OCI-LY3 (cell line): ENCODE measurements around the gene ARL2BP.

Experiments used
- H2AFZ ChIP-seq: fragments of 200-600, 300-600 bp; shearing (Covaris generic); 2 replicates; pipeline ENCODE4 v1.6.0; 2014; ENCODE audit warnings: antibody characterized with exemption, low read depth, low read length
- H3K27ac ChIP-seq: fragments of 200-600, 300-600 bp; sonication (generic); 2 replicates; pipeline ENCODE4 v1.5.1; 2014; ENCODE audit warnings: mild to moderate bottlenecking, low read length, moderate library complexity, mixed read lengths
- H3K27me3 ChIP-seq: fragments of 200-600, 300-600 bp; sonication (generic); 2 replicates; pipeline ENCODE4 v1.6.1; 2014; ENCODE audit warnings: low read depth, low read length, mixed read lengths
- H3K36me3 ChIP-seq: fragments of 200-600, 300-600 bp; sonication (generic); replicated peaks from 2 replicates; pipeline ENCODE3; 2014; ENCODE audit warnings: low read depth, low read length, mixed read lengths
- H3K4me1 ChIP-seq: fragments of 300-600, 200-600 bp; sonication (generic); 2 replicates; pipeline ENCODE4 v1.6.1; 2014; ENCODE audit warnings: low read length, mixed read lengths
- H3K4me2 ChIP-seq: fragments of 200-600, 300-600 bp; sonication (generic); 2 replicates; pipeline ENCODE4 v1.6.1; 2014; ENCODE audit warnings: low read length, mixed read lengths
- H3K4me3 ChIP-seq: fragments of 300-600, 200-600 bp; sonication (generic); 2 replicates; pipeline ENCODE4 v1.5.1; 2014; ENCODE audit warnings: antibody characterized with exemption, mild to moderate bottlenecking, low read length, moderate library complexity
- H3K79me2 ChIP-seq: fragments of 300-600, 200-600 bp; shearing (Covaris generic); 2 replicates; pipeline ENCODE4 v1.6.1; 2014; ENCODE audit warnings: mild to moderate bottlenecking, low read length, mixed read lengths
- H3K9ac ChIP-seq: fragments of 300-600, 200-600 bp; shearing (Covaris generic); 2 replicates; pipeline ENCODE4 v1.6.0; 2014; ENCODE audit warnings: mild to moderate bottlenecking, low read length, moderate library complexity
- H3K9me3 ChIP-seq: fragments of 200-600, 300-600 bp; shearing (Covaris generic); 2 replicates; pipeline ENCODE4 v1.6.1; 2014; ENCODE audit warnings: low read length, mixed read lengths; ENCODE audit not compliant: insufficient read depth
- H4K20me1 ChIP-seq: fragments of 200-600, 300-600 bp; sonication (generic); 2 replicates; pipeline ENCODE4 v1.6.1; 2016; ENCODE audit warnings: low read length, mixed read lengths; ENCODE audit not compliant: insufficient read depth
- EZH2phosphoT487 ChIP-seq: fragments of 200-600 bp; shearing (Covaris generic); IDR thresholded peaks from 2 replicates; pipeline ENCODE4 v1.6.1; 2018; ENCODE audit warnings: antibody characterized with exemption, mixed run types, low read depth
- TF ChIP-seq, protein P1 (sequence below): fragments of 200-600, 300-600 bp; sonication (generic); IDR thresholded peaks from 2 replicates; pipeline ENCODE4 v1.5.1; 2014; ENCODE audit warnings: antibody characterized with exemption, low read length, low read depth

The ARL2BP gene

DNA sequence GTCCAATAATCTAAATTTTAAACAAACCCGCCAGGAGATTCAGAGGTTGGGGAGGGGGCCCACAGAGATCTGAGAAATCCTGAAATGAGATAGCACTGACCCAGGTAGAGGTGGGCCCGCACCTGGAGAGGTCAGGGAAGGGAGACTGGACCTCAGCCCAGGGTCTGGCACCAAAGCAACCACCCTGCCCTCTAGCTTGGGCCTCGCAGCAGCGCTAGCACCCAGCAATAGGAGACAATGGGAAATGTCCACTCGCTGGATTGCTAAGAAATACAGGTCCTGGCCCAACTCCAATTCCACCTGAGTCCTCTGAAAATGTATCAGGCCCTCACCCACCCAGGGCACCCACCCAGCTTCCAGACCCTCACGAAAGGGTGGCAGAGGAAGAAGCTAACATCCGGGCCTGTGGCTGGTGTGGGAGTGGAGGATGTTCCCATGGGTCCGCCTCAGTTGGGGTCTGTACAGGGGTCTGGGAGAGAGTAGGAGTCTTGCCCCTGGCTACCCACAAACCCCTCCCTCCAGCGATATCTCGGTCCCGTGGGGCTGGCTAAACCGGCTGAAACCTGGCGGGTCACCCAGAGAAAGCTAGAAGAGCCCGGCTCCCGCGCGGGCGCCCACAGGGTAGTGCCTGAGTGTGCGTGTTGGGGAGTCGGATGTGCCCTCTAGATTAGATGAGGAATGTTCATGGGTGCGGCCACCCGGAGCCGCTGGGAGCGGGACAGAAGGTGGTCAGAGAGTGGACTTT is 38.3 kb downstream of the ARL2BP start:
- no peak overlapping the region for H3K4me3 ChIP-seq
- H3K79me2 ChIP-seq: no peaks in the 10 kb centered on the region
- no peak overlapping the region for H3K27ac ChIP-seq

DNA sequence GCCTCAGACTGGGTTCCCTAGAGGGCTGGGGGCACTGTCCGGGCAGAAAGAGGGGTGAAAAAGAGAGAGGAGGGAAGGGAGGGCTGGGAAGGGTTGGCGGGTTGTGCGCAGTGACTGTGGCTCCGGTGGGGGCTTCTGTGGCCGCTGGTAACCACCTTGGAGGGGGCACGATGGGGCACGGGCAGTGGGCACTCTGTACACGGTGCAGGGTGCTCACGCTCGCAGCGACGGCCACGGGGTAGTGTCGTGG is 38.8 kb downstream of the ARL2BP start:
- H3K27me3 ChIP-seq: peaks cover 11% of the 10 kb centered on the region
- H2AFZ ChIP-seq: no peak overlapping the region
- H3K79me2 ChIP-seq: no peaks in the 10 kb centered on the region
- H3K4me1 ChIP-seq: no peaks in the 10 kb centered on the region; the same call in 1 of the 2 replicates
- H3K4me3 ChIP-seq: no peak overlapping the region
- H3K36me3 ChIP-seq: no peaks in the 10 kb centered on the region
- no peaks in the 10 kb centered on the region for H3K9me3 ChIP-seq
- no peak overlapping the region for H3K9ac ChIP-seq
- H3K27ac ChIP-seq: no peak overlapping the region
- H3K4me2 ChIP-seq: no peak overlapping the region
- TF ChIP-seq, protein P1, sequence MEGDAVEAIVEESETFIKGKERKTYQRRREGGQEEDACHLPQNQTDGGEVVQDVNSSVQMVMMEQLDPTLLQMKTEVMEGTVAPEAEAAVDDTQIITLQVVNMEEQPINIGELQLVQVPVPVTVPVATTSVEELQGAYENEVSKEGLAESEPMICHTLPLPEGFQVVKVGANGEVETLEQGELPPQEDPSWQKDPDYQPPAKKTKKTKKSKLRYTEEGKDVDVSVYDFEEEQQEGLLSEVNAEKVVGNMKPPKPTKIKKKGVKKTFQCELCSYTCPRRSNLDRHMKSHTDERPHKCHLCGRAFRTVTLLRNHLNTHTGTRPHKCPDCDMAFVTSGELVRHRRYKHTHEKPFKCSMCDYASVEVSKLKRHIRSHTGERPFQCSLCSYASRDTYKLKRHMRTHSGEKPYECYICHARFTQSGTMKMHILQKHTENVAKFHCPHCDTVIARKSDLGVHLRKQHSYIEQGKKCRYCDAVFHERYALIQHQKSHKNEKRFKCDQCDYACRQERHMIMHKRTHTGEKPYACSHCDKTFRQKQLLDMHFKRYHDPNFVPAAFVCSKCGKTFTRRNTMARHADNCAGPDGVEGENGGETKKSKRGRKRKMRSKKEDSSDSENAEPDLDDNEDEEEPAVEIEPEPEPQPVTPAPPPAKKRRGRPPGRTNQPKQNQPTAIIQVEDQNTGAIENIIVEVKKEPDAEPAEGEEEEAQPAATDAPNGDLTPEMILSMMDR: no peak
- no peak for TF ChIP-seq EZH2phosphoT487
- H4K20me1 ChIP-seq: no peaks in the 10 kb centered on the region

More for the DNA sequence above, 38.3 kb downstream of the ARL2BP start:
- Histone ChIP-seq H3K4me2 (no peak overlapping the region), H3K9ac (no peak overlapping the region), H3K36me3 (no peaks in the 10 kb centered on the region), H3K9me3 (no peaks in the 10 kb centered on the region), H2AFZ (no peak overlapping the region), H4K20me1 (no peaks in the 10 kb centered on the region), H3K4me1 (no peaks in the 10 kb centered on the region; the same call in 1 of the 2 replicates), H3K27me3 (peaks cover 16% of the 10 kb centered on the region)
- no peak for TF ChIP-seq EZH2phosphoT487
- TF ChIP-seq, protein P1: no peak

DNA sequence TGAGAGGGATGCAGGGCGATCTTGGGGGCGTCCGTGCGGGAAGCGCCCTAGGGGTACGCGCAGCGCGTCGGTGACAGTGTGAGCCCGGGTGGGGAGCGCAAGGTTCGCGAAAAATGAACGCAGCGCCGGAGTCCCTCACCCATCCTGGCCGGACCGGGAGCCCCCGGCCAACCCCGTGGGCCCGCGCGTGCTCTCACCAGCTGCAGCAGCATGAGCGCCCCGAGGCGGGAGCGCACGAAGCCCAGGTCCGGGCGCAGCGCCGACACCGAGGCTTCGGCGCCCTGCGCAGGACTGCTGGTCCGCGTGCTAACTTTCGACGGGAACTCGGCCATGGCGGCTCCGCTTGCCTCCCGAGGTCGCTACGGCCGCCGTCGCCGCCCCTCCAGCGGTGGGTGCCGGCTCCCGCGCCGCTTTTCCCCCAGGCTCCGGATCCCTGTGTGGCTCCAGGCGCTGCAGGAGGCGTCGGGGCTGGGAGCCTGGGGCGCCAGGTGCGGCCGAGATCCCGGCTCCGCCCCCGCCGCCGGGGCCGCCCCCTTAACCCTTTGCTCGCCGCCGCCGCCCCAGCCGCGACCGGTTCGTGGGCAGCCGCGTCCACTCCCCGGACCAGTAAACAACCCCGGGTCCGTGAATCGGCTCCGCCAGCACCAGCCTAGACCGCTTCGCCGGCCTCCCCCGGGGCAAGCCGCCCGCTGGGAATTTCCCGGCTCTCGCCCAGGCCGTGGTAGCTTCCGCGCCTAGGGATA is 39.3 kb downstream of the ARL2BP start, which contains the start of gene PLLP:
PLLP (minus strand) TSS at position 464 of the 743 bp plus-strand sequence; CDS start at position 332, 132 bp downstream.
- H2AFZ ChIP-seq: no peak within 1 kb of the TSS
- H3K36me3 ChIP-seq: no peaks in the 10 kb centered on the region
- no peaks in the 10 kb centered on the region for H3K9me3 ChIP-seq
- H3K79me2 ChIP-seq: no peaks in the 10 kb centered on the region
- H3K4me1 ChIP-seq: no peaks in the 10 kb centered on the region; the same call in 1 of the 2 replicates
- H4K20me1 ChIP-seq: no peaks in the 10 kb centered on the region
- H3K27ac ChIP-seq: no peak within 1 kb of the TSS
- H3K27me3 ChIP-seq: peaks cover 8% of the 10 kb centered on the region
- H3K4me2 ChIP-seq: no peak within 1 kb of the TSS
- H3K4me3 ChIP-seq: no peak within 1 kb of the TSS
- no peak within 1 kb of the TSS for H3K9ac ChIP-seq
- TF ChIP-seq EZH2phosphoT487: no peak
- TF ChIP-seq, protein P1: no peak

DNA sequence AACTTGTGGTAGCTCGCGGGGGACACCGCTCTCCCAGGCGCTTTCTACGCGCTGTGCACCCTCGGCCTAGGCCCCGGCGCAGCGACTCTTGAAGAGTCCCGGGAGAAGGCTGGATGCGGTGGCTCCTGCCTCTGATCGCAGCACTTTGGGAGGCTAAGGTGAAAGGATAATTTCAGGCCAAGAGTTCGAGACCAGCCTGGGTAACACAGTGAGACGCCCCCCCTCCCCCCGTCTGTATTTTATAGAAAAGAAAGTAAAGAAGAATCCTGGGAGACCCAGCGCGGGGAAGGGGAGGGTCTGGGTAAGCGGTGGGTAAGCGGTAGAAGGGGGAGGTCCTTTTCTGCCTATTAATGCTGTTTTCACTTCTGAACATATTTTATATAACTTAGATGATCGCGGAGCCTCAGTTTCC is 39.9 kb downstream of the ARL2BP start:
- no peaks in the 10 kb centered on the region for H3K9me3 ChIP-seq
- no peak for TF ChIP-seq EZH2phosphoT487
- TF ChIP-seq, protein P1: no peak
- H4K20me1 ChIP-seq: no peaks in the 10 kb centered on the region
- no peak overlapping the region for H2AFZ ChIP-seq
- no peak overlapping the region for H3K9ac ChIP-seq
- H3K4me3 ChIP-seq: no peak overlapping the region
- H3K27me3 ChIP-seq: peaks cover 8% of the 10 kb centered on the region
- no peaks in the 10 kb centered on the region for H3K36me3 ChIP-seq
- H3K79me2 ChIP-seq: no peaks in the 10 kb centered on the region
- H3K4me2 ChIP-seq: no peak overlapping the region
- H3K27ac ChIP-seq: no peak overlapping the region
- H3K4me1 ChIP-seq: no peaks in the 10 kb centered on the region; the same call in 1 of the 2 replicates
